HG02763 (cell line): ENCODE measurements around the gene MYO1D.

ENCODE experiments used
- ATAC-seq: cut with Tn5 transposase; IDR thresholded peaks from one replicate; pipeline ENCODE4 v1.9.1; 2021; ENCODE audit warnings: mild to moderate bottlenecking, moderate library complexity; ENCODE audit not compliant: unreplicated experiment

Gene MYO1D

GRCh38 chr17:32444301-32445073, 432.4 kb downstream of the MYO1D start, which contains the start of gene PSMD11:
Gene PSMD11, plus strand, starts transcription at chr17:32444510. Its CDS starts 14 bp downstream, at chr17:32444524.
- ATAC-seq: peak; percentile 90

GRCh38 chr17:32443827-32444300, 433.1 kb downstream of the MYO1D start:
- no peak for ATAC-seq
